ENCODE data around the gene ATP6V1B1. TPM values are rescaled to one million over a fixed set of nuclear protein-coding genes. Genes with fewer than 3 reads are reported as not detected.
A peak's percentile ranks its signal among the peaks of the same experiment; 100 is the strongest.

Gene ATP6V1B1
- 4.3 TPM for total RNA-seq

DNA sequence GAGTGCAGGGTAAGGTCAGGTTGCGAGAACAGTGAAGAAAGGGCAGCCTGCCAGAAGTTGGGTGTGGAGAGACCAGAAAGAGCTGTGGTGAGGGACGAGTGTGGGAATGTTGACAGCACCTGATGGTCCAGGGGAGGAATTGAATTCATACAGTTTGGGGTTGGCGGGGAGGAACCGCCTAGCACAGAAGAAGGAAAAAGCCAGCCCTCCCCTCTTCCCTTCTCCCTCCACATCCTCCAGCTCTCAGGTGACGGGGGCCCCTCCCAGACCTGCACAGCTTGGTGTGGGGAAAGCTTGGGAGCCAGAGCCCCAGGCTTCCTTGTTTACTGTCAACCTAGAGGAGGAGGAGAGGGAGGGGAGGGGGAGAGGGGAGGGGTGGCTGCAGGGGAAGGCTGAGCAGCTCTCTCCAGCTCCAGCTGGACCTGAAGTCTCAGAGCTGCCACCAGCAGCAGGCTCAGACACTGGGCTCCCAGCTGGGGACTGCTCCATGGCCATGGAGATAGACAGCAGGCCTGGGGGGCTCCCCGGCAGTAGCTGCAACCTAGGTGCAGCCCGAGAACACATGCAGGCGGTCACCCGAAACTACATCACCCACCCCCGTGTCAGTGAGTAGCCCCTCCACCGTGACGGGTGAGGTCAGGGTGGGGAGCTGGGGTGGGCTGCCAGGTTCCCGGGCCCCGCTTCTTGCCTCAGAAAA lies at the start of gene ATP6V1B1:
TSS of gene ATP6V1B1 (plus strand) at position 433 of the 697 bp plus-strand sequence. CDS start at position 488, 55 bp downstream.
- no peak for DNase-seq

DNA sequence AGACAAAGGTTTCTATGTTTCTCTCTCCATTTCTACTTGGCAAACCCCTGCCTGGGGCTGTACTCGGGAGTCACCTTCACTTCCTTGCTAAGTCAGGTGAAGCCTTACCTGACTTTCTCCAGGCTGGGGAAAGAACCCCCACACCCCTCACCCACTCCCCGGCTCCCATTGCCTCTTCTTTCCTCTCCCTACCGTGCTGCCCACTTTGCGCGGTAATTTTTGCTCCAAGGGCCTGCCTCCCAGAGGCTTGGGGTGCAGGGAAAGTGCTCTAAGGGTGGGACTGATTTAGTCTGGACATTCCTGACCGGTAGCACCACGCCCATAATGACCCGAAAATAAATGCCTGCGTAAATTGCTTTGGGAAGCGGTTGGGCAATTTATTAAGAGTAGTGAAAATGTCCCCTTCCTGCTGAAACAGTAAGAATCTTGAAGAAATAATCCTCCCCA lies 49.1 kb upstream of the ATP6V1B1 start:
- no peak for DNase-seq

DNA sequence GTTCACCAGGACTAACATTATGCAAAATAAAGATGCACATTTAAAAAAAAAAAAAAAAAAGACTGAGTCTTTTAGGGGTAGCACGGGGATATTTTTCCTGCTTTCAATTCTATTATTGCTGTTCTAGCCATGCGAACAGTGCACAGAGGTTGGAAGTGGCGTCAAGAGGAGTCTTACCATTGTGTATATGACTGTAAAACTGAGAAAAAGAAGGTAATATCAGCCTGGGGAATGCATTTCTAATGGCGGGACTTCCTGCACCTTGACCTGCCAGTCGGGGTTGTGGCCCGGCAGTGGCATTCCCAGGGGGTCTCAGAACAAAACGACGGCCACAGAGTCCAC lies 48.5 kb upstream of the ATP6V1B1 start:
- no peak for DNase-seq

DNA sequence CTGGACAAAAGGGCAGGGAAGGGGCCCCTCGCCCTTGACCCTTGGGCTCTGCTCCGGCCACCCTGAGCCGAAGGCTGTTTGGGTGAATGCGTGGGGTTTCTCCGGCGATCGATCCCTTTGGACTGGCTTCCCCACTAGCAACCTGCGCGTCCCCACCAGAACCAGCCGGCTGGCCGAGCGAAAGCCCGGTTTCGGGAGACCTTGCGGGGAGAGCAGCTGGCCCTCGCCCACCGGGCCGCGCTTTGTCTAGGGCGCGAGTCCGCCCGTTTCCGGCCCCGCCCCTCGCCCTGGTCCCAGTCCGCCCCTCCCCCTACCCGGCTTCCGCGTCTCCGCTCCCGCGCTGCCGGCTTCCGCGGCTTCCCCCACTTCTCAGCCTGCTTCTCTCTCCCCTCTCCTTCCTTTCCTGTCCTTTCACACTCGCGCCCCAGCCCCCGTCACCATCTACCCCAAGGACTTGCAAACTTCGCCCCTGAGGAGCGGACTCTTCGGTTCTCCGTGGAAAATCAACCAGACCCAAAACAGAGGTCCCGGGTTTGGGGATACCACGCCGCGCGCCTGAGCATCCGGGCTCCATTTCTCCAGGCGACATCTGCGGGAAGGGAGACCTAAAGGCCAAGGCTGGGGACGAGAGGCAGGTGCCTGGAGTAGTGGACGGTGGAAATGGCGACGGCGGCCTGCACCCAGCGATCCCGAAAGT lies 48.0 kb upstream of the ATP6V1B1 start:
- DNase-seq: peak; percentile 54

DNA sequence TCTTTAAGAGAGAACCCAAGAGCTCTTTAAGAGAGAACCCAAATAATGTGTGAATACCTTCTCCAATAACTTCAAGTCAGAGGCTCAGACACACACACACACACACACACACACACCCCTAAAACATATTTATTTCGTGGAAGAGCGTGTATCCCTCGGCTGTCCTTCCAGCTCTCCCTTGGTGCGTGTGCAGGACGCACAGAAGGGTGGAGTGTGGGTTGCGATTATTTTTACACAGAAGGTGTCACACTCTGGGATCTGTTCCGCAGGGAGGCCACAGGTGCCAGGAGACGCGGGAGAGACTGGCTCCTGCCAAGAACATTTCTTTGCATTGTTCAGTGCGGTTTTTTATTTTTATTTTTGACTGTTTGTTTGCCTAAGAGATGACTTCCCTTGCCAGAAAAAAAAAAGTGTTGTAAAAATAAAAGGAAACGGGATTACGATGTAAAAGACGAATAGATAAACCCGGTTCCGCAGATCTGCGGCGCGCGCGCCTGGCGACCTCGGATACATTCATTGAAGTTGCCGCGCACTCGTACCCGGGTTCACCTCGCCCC lies 47.3 kb upstream of the ATP6V1B1 start:
- no peak for DNase-seq

DNA sequence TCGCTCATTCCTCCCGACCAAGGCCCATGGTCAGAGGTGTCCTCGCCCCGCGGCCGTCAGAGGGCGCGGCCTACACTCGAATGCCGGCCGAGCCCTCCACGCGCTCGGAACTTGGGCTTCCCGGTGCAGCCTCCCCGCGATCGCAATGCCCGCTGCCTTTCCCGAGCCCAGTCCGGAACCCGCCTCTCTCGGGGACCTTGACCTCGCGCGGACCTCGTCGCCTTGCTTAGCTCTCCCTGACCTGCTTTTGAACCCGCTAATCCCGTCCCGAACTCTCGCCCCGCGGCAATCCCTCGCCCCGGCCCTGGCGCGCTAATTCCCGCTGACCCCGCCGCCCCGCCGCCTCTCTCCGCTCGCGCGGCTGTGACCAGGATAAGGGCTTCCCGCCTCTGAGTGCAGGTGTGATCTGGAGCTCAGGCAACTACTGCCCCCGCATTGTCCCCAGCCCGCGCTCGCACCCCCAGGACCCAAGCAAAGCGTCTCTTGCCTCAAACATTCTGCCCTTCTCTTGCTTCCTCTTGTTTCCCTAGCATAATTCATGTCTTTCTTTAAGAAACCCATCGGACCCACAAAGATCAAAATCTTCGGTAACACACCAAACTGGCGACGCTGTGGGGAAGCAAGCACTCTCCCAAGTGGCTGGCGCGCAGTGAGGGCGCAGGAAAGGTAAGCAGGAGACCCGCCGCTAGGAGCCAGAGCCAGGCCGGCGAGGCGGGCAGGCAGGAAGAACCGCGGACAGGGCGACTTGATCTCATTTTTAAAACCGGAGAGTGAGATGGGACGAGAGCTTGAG lies 46.6 kb upstream of the ATP6V1B1 start:
- DNase-seq: no peak

DNA sequence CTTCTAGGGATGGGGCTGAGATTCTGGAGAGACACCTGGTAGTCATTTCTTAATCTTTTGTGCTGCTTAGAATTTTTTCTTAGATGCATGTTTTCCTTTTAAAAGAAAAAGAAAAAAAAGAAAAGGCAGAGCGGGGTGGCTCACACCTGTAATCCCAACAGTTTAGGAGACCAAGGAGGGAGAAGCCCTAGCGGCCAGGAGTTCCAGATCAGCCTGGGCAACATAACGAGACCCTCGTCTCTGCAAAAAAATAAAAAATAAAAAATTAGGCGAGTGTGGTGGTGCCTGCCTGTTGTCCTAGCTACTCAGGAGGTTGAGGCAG lies 46.0 kb upstream of the ATP6V1B1 start:
- DNase-seq: no peak

DNA sequence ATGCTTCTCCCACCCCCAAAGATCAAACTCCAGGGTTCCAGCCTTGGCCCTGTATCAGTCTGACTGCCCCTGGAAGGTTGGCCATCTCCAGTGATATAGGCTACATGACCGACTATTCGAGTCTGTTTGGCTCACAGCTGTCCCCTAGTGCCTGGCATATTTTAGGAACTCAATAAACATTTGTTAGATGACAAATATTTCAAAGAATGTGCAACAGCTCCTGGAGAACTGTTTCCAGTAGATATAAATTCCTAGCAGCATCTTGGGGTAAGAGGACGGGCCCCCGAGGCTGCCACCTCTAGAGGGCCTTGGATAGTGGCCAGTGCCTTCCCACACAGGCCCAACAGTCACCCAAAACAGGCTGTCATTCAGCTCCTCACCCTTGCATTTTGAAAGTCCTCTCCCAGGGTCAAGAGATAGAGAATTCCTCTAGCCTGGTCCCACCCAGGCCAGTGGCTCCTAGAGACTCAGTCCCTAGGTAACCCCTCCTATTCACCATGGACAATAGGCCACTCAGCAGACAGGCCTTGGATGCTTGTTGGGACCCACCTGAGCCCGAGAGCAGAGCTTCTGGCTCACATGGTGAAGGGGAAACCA lies 45.1 kb upstream of the ATP6V1B1 start:
- no peak for DNase-seq

DNA sequence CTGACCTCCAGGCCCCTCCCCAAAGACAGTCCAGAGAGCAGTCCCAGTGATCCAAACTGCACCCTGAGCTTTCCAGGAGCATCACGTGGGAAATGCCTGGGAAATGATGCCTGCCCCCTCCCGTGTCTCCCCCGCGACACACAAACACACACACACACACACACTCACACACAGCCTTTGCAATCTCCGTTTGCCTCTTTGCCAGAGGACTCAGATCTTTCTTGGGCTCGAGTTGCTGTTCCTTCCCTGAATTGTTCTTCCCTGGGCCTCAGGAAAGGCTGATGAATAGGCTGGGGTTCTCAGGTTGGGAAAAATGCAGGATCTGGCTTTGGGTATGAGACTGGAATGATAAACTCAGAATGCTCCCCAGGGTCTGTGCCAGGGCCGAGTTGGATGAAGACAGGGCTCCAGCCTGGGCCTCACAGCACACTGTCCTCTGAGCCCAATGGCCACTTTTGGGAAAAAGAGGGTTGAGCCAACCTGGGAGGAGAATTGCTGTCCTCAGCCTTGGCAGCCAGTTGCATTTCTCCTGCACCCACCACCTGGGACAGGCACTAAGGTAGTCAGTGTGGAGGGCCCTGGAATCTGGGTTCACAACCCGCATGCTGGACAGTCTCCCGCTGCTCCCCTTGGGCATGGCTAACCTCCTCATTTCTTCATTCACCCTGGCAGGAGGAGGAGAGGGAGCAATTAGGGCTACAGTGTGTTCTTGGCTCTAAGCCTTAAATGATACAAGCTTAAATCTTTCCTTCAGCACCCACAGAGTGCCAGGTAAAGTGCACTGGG lies 43.9 kb upstream of the ATP6V1B1 start:
- DNase-seq: no peak

DNA sequence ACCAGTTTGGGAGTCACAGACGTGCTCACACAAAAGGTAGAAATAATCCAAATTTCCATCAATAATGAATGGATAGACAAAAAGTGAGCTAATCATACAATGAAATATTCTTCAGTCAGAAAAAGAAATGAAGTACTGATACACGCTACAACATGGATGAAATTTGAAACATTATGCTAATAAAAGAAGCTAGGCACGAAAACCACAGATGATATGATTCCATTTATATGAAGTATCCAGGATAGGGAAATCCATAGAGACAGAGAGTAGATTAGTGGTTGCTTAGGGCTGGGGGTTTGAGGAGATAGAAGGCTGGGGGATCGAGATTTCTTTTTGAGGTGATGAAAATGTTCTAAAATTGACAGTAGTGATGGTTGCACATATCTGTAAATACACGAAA lies 43.0 kb upstream of the ATP6V1B1 start:
- DNase-seq: no peak

DNA sequence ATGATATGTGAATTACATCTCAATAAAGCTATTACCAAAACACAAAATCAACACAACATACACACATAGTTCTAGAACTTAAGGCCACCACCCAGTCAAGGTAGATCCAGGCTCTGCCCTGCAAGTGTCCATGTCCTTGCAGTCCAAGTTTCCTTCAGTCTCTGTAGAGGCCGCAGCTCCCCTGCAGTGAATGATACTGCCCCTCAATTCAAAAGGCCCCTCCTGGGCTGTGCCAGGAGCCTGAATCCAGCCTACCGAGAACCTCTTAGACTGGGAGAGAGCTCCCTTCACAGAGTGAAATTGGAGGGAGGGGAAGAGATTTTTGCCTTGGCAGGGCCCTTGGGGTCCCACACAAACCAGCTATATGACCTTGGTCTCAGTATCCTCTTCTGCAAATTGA lies 42.5 kb upstream of the ATP6V1B1 start:
- no peak for DNase-seq

DNA sequence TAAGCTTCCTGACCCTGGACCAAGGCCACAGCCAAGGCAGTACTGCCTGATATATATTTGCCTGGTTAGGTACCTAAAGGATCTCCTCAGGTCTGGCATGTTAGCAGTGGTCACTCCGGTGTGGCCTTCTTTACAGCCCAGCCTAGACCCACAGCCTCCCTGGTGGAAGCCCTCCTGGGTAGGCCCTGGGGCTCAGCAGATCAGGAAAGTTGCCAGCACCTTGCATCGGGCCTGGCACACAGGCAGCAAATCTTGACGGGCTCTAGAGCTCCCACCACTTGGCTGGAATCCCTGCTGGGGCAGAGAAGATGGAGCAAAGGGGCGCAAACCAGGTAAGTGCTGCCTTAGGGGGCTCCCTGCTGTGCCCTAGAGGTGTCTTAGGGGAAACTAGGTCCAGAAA lies 40.9 kb upstream of the ATP6V1B1 start:
- no peak for DNase-seq

DNA sequence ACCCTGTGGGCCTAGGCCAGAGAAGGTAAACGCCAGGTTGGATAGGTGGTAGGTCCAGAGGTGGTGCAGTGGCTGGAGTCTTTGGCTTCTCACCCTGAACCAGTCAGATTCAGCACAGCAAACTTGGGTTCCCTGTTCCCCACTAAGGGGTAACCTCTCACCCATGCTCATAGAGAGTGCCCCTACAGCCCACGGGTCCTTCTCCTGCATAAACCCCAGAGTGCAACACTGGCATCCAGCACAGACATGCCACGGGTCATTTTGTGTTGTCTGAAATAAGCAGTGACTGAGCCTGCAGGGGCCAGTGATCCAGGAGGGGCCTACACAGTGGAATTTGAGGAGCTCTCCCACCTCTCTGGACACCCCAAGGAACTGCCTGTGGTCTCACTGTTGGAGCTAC lies 40.5 kb upstream of the ATP6V1B1 start:
- DNase-seq: no peak

DNA sequence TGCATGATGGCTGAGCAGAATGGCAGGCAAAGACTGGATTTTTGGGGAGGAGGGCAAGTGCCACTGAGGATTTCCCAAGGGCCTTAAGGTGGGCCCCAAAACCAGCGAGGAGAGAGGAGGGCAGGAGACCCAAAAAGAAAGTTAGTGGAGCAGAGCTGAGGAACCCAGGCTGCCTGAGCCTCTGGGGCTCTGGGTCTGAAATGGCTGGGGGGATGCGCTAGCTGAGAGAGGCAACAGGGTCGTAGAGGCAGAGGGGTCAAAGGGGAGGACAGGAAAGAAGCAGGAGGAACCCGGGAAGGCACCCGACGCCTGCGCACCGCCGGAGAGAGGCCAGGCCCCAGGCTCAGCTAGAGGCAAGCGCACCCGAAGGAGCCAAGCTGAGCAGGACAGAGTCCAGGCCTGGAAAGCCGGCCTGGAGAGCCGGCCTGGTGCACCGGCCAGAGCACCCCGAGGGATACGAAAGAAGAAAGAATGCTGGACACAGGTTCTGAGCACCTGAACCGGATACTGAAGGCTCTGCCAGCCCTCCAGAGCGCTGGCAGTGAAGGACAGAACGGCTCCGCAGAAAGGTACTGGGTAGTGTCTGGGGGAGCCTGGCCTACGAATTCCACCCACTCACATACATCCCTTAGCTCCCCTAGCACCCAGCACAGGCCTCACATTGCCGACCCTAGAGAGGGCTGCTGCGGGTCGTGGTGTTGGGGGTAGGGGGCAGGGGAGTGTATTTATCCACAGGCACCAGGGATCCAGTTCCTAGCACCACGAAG lies 39.5 kb upstream of the ATP6V1B1 start:
- no peak for DNase-seq

DNA sequence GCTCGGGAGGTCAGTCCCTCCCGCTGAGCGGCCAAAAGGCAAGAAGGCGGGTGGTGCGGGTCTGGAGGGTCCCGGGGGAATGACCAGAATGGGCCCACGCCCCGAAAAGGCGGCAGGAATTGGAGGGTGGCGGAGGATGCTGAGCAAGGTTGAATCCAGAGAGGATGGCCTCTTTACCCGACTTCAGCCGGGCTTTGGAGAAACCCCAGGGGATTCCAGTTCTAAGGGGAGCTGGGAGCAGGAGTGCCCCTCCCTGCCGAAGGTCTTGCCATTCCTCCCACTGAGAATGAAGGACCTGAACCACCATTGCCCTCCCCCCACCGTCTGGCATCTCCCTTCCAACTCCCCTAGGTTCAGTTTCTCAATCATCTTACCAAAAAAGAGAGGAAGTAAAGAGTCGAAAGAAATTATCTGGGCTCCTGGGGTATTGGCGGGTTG lies 38.9 kb upstream of the ATP6V1B1 start:
- DNase-seq: no peak

DNA sequence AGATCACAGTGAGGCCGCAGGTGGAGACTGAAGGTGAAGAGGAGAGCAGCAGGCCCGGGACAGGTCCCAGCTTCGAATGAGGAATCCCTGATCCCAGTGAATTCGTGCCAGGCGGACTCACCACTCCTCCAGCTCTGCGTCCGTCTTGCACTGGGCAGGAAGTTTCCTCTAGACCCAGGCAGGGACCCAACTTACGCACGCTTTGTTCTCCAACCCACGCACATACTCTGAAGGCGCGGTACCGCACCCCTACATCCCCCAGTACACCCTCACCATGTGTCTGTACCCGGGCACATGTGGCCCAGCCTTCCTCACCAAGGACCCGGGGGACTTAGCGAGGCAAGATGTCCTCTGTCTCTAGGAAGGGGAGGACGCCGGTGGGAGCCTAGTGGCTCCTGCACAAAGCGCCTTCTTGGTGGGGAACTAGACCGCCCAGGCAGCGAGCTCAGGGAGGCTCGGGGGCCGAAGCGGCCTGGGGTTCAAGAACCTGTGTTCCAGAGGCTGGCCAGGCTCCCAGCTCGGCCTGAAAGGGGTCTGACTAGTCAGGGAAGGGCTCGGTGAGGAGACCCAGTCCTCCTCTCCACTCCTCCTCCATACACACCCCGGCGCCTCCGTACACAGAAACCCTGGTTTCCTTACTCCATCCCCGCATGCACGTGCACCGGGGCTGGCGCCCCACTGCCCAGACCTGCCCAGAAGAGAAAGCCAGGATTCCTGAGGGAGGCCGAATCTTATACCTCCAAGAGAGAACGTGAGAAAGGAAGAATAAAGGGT lies 38.3 kb upstream of the ATP6V1B1 start:
- no peak for DNase-seq

DNA sequence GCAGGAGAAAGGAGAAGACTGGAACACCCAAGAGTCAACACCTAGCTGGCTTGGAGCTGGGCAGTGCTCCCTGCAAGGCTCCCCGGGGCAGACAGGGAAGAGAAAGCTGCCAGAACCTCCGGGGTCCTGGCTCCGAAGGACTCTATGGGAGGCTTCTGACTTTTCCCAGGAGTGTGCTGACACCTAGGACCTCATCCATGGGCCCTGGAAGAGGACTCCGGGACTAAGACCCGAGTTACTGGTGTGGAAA lies 37.8 kb upstream of the ATP6V1B1 start:
- no peak for DNase-seq

DNA sequence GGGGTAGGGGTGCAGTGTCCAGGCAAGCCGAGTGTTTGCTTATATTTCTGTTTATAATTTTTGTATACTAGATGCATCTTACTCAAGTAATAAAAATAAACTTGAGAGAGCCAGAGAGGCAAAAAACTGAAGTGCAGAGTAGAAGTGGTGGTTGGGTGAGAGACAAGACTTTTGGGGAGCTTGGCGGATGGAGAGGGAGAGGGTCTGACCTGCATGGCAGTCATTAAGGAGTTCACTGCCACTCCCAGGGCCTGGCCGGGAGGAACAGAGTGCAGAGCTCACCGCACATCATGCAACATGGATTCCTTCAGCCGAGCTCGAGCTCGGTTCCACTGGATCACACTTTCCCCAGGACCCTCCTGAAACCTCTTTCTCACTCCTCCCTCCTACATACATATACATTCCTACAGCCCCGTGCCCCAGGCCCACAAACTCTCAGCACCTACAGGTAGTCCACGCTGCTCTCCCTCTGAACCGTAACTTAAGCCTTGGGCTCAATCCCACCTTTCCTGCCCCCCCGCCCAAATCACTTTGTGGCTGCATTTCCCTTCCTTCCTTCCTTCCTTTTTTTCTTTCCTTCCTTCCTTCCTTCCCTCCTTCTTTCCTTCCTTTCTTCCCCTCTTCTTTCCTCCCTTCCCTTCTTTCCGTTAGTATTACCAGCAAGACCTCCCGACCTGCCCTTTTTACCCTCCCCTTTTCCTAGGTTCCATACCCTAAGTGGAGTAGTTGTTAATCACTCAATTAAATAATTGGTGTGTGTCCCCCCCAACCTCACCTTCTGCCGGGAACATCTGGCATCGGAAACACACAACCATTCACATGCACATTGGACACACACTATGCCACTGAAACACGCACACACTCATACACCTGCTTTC lies 37.1 kb upstream of the ATP6V1B1 start:
- no peak for DNase-seq

All from tongue (tissue), 2 donors.